Activated gamma-delta T cell treated with anti-CD3 and anti-CD28 coated beads, Interleukin-2, amount 50 U/mL, for 16 hours (primary cell): ENCODE data around the gene RARG.
A peak's percentile ranks its signal among the peaks of the same experiment; 100 is the strongest.

ENCODE experiments used
- DNase-seq: peaks from one replicate; pipeline ENCODE4 v3.0.0-alpha.2; 2020; ENCODE audit warnings: low read depth

Gene RARG

DNA sequence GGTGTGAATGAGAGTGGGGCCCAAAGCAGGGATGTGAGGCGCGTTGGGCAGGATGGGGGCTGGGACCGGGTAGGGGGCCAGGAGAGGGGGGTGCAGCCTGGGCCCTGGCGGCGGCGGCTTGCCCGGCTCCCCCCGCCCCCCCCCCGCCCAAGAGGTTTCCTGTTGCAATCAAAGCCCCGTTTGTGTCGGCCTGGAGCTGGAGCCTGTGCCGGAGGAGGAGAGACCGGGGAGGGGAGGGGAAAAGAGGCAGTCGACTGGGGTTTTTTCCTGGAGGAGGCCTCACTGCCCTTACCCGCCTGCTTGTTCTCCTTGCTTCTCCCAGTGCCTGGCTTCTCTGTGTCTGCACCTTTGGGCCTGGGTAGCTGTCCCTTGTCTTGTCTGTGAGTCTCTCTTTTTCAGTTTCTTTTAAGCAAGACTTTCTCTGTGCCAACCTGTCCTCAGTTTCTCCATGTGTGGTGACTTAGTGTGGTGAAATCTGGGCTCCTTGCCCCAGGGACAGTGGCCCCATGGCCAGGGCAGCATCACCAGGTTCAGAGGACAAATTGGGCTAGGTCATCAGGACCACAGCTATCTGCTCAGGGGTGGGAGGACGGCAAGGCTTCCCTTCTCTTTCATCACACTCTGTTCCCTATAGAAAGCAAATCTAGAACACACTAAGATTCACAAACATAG is 8.5 kb downstream of the RARG start:
- no peak for DNase-seq

DNA sequence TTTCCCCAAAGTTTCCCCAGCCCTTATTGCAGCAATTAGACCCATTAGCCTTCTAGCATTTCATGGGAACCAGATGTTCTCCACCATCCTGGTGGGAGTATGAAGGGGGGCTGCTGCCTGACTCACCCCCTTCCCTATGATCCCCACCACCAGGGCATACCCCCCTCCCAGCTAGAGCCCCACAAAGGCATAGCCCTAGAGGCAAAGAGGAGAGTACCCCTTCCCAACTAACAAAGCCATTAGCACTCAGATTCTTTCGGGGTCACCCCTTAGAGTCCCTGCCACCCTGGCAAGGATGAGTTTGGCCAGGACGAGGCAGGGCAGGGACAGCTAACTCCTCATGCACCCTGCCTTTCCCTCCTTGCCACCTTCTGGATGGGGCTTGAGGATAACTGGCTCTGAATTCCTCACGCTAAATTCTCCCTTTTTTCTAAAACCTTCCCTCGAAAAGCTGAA is 9.2 kb downstream of the RARG start:
- no peak for DNase-seq

DNA sequence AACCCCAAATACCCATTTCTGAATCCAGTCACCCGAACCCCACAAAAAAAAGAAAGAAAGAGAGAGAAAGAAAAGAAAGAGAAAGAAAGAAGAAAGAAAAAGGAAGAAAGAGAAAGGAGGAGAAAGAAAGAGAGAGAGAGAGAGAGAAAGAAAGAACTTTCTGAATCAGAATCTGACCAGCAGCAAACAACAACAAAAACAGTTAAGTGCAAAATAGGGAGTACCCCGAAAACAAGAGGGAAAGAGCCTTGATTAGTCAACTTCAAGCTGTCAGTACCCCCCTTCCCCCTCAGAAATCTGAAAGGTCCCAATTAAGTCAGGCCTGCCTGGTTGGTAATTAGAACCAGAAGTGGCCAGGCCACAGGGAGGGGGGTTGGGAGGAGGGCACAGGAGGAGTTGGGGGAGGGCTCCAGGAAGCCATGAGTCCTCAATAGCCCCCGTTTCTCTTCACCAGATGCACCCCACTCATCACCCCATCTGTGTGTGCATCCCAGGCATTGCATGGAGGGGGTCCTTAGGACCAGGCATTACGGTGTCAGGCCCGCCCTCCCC is 9.8 kb downstream of the RARG start:
- DNase-seq = no peak

DNA sequence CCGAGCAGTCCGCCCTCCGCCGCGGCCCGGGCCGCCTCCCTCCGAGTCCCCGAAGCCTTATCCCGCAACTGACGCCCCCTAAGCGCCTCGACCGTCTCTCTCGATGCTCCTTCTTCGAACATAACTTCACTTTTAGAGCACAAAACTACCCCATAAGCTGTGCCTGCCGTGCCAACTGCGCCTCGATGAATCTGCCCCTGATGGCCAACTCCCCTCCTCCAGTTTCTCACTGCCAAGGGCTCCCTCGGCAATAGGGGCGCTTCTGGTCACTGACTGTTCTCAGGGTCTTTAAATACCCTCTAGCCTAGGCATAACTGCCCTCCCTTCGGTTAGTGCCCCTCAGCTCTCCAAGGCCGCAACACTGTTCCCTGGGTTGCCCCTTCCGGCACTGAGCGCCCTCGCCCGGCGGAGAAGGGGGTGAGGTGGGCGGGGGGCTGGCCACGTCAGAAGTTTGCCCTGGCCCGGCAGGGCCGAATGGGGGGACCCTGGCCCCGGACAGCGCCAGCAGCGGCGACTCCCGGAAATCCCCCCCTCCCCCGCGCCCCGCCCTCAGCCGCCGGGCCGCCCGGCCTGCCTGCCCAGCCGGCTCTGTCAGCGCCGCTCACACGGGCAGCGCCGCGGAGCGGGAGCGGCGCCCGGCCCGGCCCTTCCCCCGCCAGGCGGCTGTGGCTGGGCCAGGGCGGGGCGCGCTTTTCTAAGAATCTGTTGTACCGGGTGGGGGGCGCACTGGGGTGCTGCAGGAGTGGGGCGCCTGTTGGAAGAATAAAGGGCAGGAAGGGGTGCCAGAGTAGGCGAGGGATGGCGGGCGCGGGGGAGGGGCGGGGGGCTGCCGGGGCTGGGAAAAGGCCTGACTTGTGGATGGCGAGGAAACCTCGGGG is 10.6 kb downstream of the RARG start:
- DNase-seq = no peak

DNA sequence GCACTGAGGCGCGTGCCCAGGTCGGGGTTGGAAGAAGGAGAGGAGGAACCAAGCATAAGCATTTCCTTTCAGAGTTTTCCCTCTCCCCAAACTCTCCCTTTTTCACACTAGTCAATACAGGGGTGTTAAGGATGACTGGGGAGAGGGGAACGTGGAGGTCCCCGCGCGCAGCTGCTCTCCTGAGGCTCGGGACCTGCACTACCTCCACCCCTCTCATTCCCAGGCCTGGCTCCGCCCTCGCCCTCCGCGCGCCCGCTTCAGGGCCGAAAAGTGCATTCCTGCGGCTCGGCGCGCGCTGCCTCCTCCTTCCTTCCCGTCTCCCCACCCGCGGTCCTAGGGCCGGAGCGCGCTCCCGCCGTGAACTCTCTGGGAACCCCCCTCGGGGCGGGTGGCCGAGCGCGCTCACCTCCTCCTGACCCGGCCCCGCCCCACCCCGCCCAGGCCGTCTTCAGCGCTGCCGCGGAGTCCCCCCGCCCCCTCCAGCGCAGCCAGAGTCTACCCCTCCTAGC is 11.3 kb downstream of the RARG start:
- DNase-seq = peak; percentile 78

DNA sequence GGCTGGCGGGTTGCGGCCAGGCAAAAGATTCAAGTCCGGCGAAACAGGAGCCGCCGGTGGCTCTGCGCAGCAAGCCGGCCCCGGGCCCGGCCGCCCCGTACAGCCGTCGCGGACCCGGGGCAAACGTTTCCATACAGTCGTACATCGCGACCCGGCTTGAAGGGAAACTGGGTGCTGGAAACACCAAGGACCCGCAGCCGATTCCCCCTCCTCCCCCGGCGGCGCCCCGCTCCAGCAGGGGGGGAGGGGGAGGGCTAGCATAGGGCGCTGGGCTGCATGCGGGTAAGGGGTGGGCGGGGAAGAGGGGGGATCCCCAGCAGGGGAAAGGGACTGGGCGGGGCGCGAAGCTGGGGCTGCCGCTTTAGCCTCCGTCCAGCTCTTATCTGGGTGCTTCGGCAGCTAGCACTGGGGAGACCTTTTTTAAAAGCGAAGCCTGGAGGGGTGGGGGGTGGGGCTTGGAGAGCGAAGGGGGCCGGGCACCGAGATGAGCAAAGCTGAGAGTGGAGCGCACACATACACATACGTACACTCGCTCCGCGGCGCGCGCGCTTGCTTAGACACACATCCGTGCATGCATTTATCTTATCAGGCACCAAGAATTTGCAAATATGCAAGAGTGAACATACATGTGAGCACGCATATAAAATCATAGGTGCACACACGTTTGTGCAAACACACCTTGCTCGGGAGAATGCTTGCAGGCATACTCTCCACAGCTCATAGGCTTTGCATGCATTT is 11.9 kb downstream of the RARG start:
- DNase-seq = peak; percentile 62

DNA sequence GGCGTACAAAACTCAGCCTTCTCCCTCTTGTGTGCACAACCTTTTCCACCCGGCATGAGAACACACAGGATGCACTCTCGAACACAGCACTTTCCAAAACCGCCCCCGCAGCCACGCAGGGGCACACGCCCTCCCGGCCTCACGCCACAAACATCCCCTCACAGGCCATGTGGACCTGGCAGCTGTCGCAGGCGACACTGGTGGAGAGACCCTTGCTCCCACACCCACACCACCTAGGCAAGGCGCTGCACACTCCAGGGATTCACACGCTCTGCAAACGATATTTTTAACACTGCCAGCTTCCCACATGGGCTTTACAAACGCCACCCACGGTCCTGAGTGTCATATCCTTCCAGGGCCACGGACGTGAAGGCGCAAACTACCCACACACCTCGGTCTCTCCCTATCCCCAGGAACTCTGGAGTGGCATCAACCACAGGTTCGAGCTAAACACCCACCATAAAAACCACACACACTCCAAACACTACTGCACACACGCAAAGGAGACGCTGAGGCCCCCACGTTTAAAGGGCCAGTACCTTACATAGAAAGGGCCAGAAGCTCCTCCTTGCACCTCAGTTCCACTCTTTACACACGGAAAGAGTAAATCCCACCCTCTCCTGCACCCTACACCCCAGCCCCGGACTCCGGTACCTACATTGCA is 12.6 kb downstream of the RARG start:
- peak; percentile 70 for DNase-seq

DNA sequence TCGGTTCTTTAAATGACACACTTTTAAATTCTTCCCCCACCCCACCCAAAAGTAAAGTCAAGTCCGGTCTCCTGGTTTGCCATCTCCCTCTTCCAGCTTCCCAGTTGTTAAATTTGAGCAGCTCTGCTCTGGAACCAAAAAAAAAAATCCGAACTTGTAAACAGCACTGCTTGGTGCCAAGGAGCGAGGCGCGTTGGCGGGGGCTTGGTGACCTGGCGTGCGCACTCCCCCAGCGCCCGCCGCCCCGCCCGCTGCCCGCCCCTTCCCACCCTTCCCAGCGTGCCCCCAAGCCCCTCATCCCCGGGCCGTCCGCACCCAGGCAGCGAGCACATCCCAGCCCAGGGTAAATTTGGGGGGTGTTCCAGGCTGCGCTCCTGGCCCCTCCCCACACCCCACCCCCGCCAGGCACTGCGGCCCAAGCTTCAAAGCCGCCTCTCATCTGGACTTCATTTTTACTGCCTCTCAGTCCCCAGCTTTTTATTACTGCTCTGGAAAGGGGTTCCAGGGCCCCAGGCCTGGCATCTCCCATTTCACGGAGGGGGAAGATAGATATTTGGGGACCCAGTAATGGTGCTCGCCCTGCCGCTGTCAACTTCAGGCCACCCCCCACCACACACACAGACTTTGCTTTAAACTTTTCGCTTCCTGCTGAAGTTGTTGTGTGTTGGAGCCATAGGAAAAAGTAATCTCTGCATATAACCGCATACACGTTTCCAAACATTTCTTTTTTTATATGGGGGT is 13.3 kb downstream of the RARG start:
- no peak for DNase-seq

DNA sequence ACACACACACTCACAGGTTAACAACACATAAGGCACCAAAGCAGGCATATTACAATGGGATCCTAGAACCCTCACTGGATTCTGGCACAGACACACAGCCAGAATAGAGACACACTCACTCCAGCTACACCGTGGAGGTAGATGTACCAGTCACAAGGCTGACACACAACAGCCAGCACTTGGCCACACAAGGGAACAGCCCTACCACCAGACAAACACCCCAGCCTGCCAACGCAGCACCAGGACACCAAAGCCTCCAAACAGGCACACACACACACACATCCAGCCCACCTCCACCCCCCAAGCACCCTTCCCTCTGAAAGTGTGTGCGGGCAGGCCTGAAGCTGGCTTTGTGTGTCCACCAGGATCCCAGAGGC is 14.1 kb downstream of the RARG start:
- no peak for DNase-seq

DNA sequence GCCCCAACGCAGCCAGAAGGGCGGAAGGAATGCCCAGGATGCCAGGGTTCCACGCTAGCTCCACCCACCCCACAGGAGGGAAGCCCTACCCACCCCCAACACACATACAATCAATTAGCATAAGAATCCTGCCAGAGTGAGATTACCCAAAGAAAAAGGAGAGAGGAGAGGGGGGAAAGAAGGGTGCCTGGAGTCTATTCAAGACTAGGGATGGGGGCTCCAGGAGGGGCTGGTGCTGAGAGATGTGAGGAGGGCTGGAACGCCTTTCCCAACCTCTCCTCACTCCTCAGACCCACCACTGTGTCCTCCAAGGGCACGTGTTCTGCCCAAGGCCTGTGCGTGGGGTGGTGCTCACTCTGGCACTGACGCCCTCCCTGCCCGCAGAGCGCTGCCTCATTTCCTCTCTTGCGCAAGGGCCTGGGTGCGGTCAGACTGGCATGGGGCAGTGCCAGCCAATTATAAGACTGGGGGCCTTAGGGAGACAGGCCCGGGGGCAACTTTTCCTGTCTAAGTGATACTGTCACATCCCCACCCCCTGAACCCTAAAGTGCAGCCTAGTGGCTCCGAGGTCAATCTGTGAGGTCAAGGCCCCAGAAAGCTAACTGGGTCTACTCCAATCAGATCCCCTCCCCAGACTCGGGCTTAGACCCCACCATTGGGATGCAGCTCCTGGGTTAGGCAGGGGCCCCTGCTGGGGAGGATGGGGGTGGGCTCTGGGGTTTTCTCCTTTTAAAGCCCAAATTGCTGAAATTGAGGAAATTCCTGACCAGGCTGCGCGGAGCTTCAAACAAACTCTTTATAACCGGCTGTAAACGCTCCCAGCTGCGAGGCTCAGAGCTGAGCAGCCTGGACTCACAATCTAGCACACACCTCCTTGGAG is 14.7 kb downstream of the RARG start:
- DNase-seq = no peak

DNA sequence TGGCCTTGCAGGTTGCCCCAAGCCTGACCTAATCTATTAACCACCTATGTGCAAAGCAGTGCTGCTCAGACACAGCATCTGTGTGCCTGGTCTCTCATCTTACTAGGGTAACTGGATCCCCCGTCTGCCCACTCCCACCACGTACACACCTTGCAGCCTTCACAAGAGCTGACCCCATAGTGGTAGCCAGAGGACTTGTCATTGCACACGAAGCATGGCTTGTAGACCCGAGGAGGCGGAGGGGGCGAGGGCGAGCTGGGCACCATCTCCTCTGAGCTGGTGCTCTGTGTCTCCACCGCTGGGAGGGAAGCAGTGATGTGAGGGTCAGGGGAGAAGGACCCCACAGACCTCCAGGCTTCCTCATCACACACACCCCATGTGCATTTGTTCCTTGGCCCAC is 16.5 kb downstream of the RARG start:
- no peak for DNase-seq

DNA sequence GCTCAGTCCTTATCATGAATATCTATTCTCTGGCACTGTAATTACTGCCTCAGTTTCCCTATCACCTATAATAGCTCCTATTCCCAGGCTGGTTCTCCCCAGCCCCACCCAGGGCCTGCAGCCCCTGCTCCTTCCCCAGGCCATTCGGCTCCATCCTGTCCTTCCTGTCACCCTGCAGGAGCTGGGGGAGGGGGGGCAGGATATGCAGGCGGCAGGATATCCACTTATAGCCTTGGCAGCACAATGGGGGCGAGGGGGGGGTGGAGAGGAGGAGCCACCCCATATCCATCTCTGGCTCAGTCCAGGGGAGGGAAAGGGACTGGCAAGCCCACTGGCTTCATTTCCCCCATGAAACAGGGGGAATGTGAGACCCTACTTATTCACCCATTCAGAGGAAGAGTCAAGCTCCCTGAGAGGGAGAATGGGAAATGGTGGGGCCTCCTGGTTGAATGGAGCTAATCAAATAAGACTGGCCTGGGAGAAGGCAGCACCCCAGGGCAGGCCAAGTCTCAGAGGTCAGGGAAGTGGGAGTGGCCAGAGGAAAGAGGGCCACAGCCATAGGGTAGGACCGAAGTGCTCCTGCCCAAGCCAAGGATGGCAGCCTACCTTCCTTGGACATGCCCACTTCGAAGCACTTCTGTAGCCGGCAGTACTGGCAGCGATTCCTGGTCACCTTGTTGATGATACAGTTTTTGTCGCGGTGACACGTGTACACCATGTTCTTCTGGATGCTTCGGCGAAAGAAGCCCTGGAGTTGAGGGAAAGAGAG is 17.1 kb downstream of the RARG start:
- no peak for DNase-seq

DNA sequence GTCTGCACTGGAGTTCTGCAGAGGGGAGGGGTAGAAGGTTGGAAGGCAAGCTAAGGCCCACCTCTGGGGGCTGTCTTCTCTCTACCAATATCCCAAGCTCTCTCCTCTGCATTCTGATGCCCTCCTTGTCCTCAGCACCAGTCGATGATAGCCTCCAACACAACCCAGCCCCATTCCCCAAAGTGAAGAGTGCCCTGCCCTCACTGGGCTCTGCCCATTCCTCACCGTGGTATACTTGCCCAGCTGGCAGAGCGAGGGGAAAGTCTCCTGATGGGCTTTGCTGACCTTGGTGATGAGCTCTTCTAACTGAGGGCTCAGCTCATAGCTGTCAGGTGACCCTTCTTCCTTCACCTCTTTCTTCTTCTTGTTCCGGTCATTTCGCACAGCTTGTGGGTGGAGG is 17.8 kb downstream of the RARG start:
- DNase-seq = no peak

DNA sequence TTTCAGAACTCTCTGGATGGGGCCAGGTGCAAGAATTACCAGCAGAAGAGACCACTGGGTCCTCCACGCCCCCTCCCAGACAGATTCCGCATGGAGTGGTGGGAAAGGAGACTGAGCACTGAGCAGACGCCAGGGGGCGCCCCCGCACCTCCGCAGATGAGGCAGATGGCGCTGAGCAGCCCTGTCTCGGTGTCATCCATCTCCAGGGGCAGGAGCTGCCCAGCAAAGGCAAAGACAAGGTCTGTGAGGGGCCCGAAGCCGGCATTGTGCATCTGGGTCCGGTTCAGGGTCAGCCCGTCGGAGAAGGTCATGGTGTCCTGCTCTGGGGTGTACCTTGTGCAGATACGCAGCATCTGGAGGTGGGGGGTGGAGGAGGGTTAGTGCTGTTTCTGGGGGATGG is 18.7 kb downstream of the RARG start:
- peak; percentile 72 for DNase-seq

DNA sequence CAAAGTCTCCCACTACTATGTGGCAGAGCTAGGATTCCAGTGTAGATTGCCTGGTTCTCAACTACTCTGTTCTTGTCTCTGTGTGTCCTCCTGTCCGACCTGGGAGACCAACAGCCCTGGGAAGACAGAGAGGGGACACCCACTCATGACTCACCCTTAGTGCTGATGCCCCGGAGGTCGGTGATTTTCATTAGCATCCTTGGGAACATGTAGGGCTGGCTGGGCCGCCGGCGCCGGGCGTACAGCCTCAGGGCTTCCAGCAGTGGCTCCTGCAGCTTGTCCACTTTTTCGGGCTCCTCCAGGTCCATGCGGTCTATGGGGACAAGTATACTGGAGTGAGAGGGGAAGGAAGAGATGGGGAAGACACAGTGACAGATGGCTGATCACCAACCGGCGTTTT is 19.1 kb downstream of the RARG start:
- DNase-seq = no peak

DNA sequence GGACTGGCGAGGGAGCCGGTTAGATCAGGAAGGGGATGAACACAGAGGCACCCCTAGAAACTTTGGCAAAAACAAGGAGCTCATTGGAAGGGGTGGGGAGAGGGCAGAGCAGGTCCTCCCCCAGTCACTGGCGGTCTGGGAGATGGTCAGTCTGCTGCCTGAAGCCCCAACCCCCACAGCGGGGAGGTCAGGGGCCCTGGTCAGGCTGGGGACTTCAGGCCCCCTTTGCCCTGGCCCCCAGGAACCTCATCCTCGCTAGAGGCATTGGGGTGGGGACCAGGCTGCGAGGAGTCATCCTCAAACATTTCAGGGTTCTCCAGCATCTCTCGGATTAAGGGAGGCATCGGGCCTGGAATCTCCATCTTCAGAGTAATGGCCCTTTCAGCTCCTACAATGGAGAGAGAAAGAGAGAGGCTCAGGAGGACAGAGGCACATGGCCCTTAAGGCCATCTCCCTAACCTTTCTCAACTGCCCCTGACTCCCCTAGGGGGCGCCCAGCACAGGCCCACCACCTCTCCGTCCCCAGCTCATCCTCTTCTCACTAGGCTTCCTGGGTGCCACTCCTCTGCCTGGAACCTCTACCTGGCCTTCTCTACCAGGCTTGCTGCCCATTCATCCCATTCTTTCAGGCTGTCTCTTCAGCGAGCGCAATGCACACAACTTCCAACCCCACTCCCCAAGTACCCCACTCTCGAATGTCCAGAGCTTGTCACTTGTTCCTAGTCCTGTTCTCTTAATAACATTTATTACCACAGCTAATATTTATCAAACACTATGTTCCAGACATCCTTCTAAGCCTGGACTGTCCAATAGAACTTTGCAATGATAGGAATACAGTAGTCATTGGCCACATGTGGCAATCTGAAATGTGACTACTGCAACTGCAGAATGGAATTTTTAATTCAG is 20.3 kb downstream of the RARG start:
- DNase-seq = no peak

DNA sequence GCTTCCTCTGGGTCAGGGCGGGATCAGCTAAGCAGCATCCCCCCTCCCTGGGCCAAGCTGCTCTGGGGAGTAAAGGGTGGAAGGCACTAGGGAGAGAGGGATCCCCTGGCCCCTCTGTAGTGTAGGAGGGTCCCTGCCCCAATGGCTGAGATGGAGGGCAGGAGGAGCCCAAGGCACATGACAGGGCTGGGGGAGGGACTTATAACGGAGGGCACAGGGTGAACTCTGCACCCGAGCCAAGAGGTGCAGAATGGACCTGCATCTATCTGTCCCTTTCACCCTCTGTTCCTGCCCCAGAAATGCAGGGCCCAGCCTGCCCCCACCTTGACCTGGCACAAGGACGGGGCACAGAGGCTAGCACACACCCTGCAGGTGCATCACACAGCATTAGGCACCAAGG is 21.2 kb downstream of the RARG start:
- no peak for DNase-seq

DNA sequence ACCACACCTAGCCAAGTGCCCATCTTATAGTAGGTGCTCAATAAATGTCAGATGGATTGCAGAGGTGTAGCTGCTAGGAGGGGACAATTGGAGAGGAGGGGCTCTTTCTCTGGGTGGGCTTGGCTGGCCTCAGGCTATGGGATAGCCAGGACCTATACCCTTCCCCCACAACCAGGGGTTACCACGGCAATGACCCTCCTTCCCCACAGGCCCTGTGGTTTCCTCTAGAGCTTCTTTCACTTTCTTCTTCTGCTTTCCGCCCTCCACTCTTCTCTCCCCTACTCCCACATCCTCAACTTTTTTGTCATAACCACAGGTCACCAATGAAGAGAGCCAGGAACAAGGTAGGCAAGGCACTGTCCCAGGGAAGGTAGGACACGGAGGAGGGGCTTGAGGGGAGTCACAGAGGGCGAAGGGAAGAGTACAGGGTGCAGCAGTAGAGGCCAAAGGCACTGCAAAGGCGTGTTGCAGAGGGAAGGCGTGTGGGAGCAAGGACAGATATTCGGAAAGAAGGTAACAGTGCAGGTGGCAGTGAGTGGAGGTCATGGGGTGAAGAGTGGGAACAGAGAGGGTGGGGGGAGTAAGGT is 23.0 kb downstream of the RARG start:
- no peak for DNase-seq
